Endothelial cell of umbilical vein (primary cell): ENCODE data around the gene SSTR5. TPM values are rescaled to one million over a fixed set of nuclear protein-coding genes. Genes with fewer than 3 reads are reported as not detected.

Experiments used
- BruUV-seq: library from RNA; stranded (reverse); fragments of 400-500 nt; replicated peaks from 2 replicates; lab custom pipeline; 2021; lab: Mats Ljungman, UMichigan
- CTCF ChIA-PET: fragments of 300-600, 350-600 bp; sonication (Branson Sonifier 250); formaldehyde crosslinking; loops from one replicate; lab custom pipeline; 2021; ENCODE audit warnings: antibody characterized with exemption, inconsistent platforms; lab: Charles Lee
- POLR2A ChIA-PET: fragments of 300-600, 350-600 bp; sonication (Branson Sonifier 250); formaldehyde crosslinking; loops from one replicate; lab custom pipeline; 2021; ENCODE audit warnings: antibody characterized with exemption, inconsistent platforms; lab: Charles Lee
- DNase-seq: peaks from one replicate; pipeline ENCODE4 v3.0.0-alpha.2; 2011; ENCODE audit warnings: low read depth, low spot score
- FAIRE-seq: peaks from 2 replicates; lab custom pipeline; 2011; peaks lifted over from hg19 to GRCh38; lab: Jason Lieb, UNC
- H2AFZ ChIP-seq: 2 replicates; pipeline ENCODE4 v1.6.0; 2012; ENCODE audit warnings: low read depth, low read length, control low read depth, inconsistent platforms
- H3K27ac ChIP-seq: 2 replicates; pipeline ENCODE4 v1.5.1; 2011; ENCODE audit warnings: low read depth, mild to moderate bottlenecking, control low read depth, low read length, moderate library complexity; ENCODE audit not compliant: insufficient read depth
- H3K27me3 ChIP-seq, 2 experiments: 2 replicates each; pipeline versions ENCODE4 v1.6.0 to v1.6.1; 2011; ENCODE audit warnings: low read length in 2 of 2, mixed read lengths in 1 of 2; ENCODE audit not compliant: control insufficient read depth in 2 of 2, insufficient read depth in 2 of 2
- H3K36me3 ChIP-seq, 2 experiments: 2 replicates in 1 of 2; 3 replicates in 1 of 2; pipeline ENCODE4 v1.5.1; 2011; ENCODE audit warnings: low read length in 2 of 2, mild to moderate bottlenecking in 1 of 2, moderate library complexity in 1 of 2; ENCODE audit not compliant: control insufficient read depth in 2 of 2, insufficient read depth in 2 of 2; ENCODE audit errors: extremely low read depth in 1 of 2
- H3K4me1 ChIP-seq: 3 replicates; pipeline ENCODE4 v1.5.1; 2011; ENCODE audit warnings: mild to moderate bottlenecking, low read length; ENCODE audit not compliant: control insufficient read depth, insufficient read depth; ENCODE audit errors: extremely low read depth
- H3K4me2 ChIP-seq: 2 replicates; pipeline ENCODE4 v1.6.1; 2011; ENCODE audit warnings: low read length, control low read depth, mixed read lengths; ENCODE audit not compliant: insufficient read depth
- H3K4me3 ChIP-seq, 3 experiments: fragments of 200-600 bp in 1 of 3; sonication (generic), shearing (Covaris generic) in 1 of 3; replicated peaks in 1 of 3; 2 replicates each; pipeline ENCODE4 v1.5.1; 2011 to 2016; ENCODE audit warnings: control low read depth in 3 of 3, low read length in 3 of 3, mild to moderate bottlenecking in 2 of 3, inconsistent platforms in 1 of 3, low read depth in 1 of 3, moderate library complexity in 1 of 3; ENCODE audit not compliant: insufficient read depth in 1 of 3
- H3K79me2 ChIP-seq: 2 replicates; pipeline ENCODE4 v1.6.0; 2012; ENCODE audit warnings: low read length, inconsistent platforms; ENCODE audit not compliant: control insufficient read depth, insufficient read depth
- H3K9ac ChIP-seq: replicated peaks from 2 replicates; pipeline ENCODE3; 2011; ENCODE audit warnings: low read length, control low read depth; ENCODE audit not compliant: insufficient read depth; ENCODE audit errors: extremely low read depth
- H3K9me1 ChIP-seq: replicated peaks from 3 replicates; pipeline ENCODE4 v1.6.0; 2011; ENCODE audit warnings: mild to moderate bottlenecking, low read length; ENCODE audit not compliant: control insufficient read depth, insufficient read depth; ENCODE audit errors: extremely low read depth
- H3K9me3 ChIP-seq: replicated peaks from 2 replicates; pipeline ENCODE4 v1.5.1; 2012; ENCODE audit warnings: low read length, inconsistent platforms; ENCODE audit not compliant: control insufficient read depth, insufficient read depth
- H4K20me1 ChIP-seq: replicated peaks from 2 replicates; pipeline ENCODE3; 2011; ENCODE audit warnings: mild to moderate bottlenecking, low read length; ENCODE audit not compliant: control insufficient read depth, insufficient read depth; ENCODE audit errors: extremely low read depth
- CTCF ChIP-seq, 2 donors: IDR thresholded peaks; 1 replicate in 1 of 2; 2 replicates in 1 of 2; pipeline ENCODE4 v1.5.1; 2011; ENCODE audit warnings: low read length in 2 of 2, mild to moderate bottlenecking in 2 of 2, moderate library complexity in 2 of 2, control low read depth in 1 of 2, inconsistent platforms in 1 of 2, low read depth in 1 of 2; ENCODE audit not compliant: insufficient read depth in 1 of 2; ENCODE audit errors: extremely low read depth in 1 of 2
- EZH2 ChIP-seq: IDR thresholded peaks from 2 replicates; pipeline ENCODE4 v1.6.1; 2012; ENCODE audit warnings: borderline replicate concordance, low read depth, mild to moderate bottlenecking, moderate library complexity, low read length, inconsistent platforms; ENCODE audit not compliant: severe bottlenecking
- FOS ChIP-seq: IDR thresholded peaks from 2 replicates; pipeline ENCODE4 v1.6.1; 2011; ENCODE audit warnings: mild to moderate bottlenecking, low read length, moderate library complexity, borderline replicate concordance; ENCODE audit not compliant: insufficient read depth
- GATA2 ChIP-seq: IDR thresholded peaks from 2 replicates; pipeline ENCODE4 v1.7.0; 2011; ENCODE audit warnings: low read depth, mild to moderate bottlenecking, moderate library complexity, mixed read lengths, low read length; ENCODE audit not compliant: insufficient read length, insufficient read depth
- JUN ChIP-seq: IDR thresholded peaks from 2 replicates; pipeline ENCODE4 v1.6.1; 2011; ENCODE audit warnings: borderline replicate concordance, low read depth; ENCODE audit not compliant: insufficient read length, insufficient read depth
- MAX ChIP-seq: IDR thresholded peaks from 2 replicates; pipeline ENCODE4 v1.6.1; 2011; ENCODE audit not compliant: insufficient read depth, insufficient read length
- MYC ChIP-seq: IDR thresholded peaks from one replicate; pipeline ENCODE4 v1.6.1; 2011; ENCODE audit warnings: mild to moderate bottlenecking, low read depth, low read length
- POLR2A ChIP-seq: IDR thresholded peaks from 2 replicates; pipeline ENCODE4 v1.6.1; 2012; ENCODE audit warnings: low read depth, mild to moderate bottlenecking, control low read depth, low read length
- POLR2AphosphoS5 ChIP-seq: IDR thresholded peaks from 2 replicates; pipeline ENCODE4 v1.6.1; 2012; ENCODE audit warnings: low read depth, mild to moderate bottlenecking, control low read depth, low read length, moderate library complexity; ENCODE audit not compliant: insufficient read depth
- dilution Hi-C: fragments of 300-500 bp; cut with MboI; formaldehyde crosslinking; loops from one replicate; pipeline ENCODE4 v1.15.0; 2019; ENCODE audit warnings: low sequenced_read_pairs; ENCODE audit not compliant: extremely low pct_ligation_motif_present
- intact Hi-C: fragments of 100-400 bp; cut with micrococcal nuclease; formaldehyde crosslinking; loops from one replicate; pipeline ENCODE4 v1.10.0; 2022
- polyA plus RNA-seq, 4 experiments: library from polyadenylated mRNA; depleted of rRNA in 3 of 4; stranded (reverse) in 3 of 4; unstranded in 1 of 4; fragments of >200 nt; gene quantifications; 2 replicates each; pipeline versions ENCODE4 v1.2.1 to v1.2.3, GENCODE V29; 2011 to 2012; ENCODE audit warnings: missing spikeins in 1 of 4
- total RNA-seq: library from RNA; stranded (reverse); gene quantifications from 2 replicates; pipeline ENCODE4 v1.2.3, GENCODE V29; 2021

SSTR5 gene
- total and polyA plus RNA-seq, 2 donors (not counting 3 experiments of a cell fraction or from before 2014, with no cell fraction given): 0.24 to 0.52 TPM

- Histone ChIP-seq H3K79me2 (no peaks in the 10 kb centered on the region), H3K27me3 (no peaks in the 10 kb centered on the region), H3K27ac (no peak overlapping the region), H3K36me3 (no peaks in the 10 kb centered on the region), H3K9me1 (no peaks in the 10 kb centered on the region), H3K9ac (no peak overlapping the region), H3K4me1 (no peaks in the 10 kb centered on the region), H2AFZ (no peak overlapping the region), H3K9me3 (no peaks in the 10 kb centered on the region), H3K4me2 (no peak overlapping the region), H3K4me3 (no peak overlapping the region), H4K20me1 (no peaks in the 10 kb centered on the region)
- dilution Hi-C loops (no loop called here), intact Hi-C loops (loop anchor here (2.0 kb wide), 1 partner anchor 39 kb away; no protein-coding TSS in a partner anchor)
- no TSS peak for BruUV-seq
- no peak for TF ChIP-seq CTCF (IDR thresholded peaks at IDR 0.05; ENCODE audit: extremely low read depth in 1 of 2, insufficient read depth in 1 of 2, low read depth in 1 of 2, low read length in 2 of 2)
- TF ChIP-seq MYC: no peak
- no peak for TF ChIP-seq POLR2AphosphoS5
- no peak for TF ChIP-seq JUN
- TF ChIP-seq MAX: no peak
- TF ChIP-seq GATA2: no peak
- TF ChIP-seq FOS: no peak
- no peak for TF ChIP-seq POLR2A
- no peak for TF ChIP-seq EZH2
- POLR2A ChIA-PET: interaction anchor here (0.7 kb wide), 1 partner anchor 210 kb away, joined by 4 read pairs; no protein-coding TSS in a partner anchor
- CTCF ChIA-PET: interaction anchor here (0.8 to 5.1 kb wide), 14 partner anchors 8 to 349 kb away, joined by 3 to 57 read pairs (median 12); partner anchors contain the start of genes CHTF18 and RPUSD1
- no peak for FAIRE-seq
- DNase-seq: no peak
Measured at GRCh38 chr16:1056196-1056595, 16.4 kb upstream of the SSTR5 start.
